C4-2B (cell line): ENCODE measurements around the gene BLVRB.

ENCODE experiments used
- H3K27ac ChIP-seq: fragments of 450-650 bp; 2 replicates; pipeline ENCODE4 v1.5.1; 2017
- ZFX ChIP-seq: fragments of 450-650 bp; IDR thresholded peaks from 2 replicates; pipeline ENCODE4 v1.6.1; 2017
- TF ChIP-seq, protein P1 (sequence below): fragments of 450-650 bp; conservative IDR thresholded peaks from 2 replicates; pipeline ENCODE4 v1.5.1; 2017; ENCODE audit warnings: mild to moderate bottlenecking

Gene BLVRB

GRCh38 chr19:40474737-40475136 is 9.2 kb upstream of the BLVRB start:
- no peak for TF ChIP-seq ZFX
- TF ChIP-seq, protein P1, sequence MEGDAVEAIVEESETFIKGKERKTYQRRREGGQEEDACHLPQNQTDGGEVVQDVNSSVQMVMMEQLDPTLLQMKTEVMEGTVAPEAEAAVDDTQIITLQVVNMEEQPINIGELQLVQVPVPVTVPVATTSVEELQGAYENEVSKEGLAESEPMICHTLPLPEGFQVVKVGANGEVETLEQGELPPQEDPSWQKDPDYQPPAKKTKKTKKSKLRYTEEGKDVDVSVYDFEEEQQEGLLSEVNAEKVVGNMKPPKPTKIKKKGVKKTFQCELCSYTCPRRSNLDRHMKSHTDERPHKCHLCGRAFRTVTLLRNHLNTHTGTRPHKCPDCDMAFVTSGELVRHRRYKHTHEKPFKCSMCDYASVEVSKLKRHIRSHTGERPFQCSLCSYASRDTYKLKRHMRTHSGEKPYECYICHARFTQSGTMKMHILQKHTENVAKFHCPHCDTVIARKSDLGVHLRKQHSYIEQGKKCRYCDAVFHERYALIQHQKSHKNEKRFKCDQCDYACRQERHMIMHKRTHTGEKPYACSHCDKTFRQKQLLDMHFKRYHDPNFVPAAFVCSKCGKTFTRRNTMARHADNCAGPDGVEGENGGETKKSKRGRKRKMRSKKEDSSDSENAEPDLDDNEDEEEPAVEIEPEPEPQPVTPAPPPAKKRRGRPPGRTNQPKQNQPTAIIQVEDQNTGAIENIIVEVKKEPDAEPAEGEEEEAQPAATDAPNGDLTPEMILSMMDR: no peak
- H3K27ac ChIP-seq: no peak overlapping the region

- TF ChIP-seq, protein P1: no peak
- TF ChIP-seq ZFX: no peak
- H3K27ac ChIP-seq: no peak overlapping the region
These were observed 7.0 kb upstream of the BLVRB start for GRCh38 chr19:40472516-40472915.

DNA sequence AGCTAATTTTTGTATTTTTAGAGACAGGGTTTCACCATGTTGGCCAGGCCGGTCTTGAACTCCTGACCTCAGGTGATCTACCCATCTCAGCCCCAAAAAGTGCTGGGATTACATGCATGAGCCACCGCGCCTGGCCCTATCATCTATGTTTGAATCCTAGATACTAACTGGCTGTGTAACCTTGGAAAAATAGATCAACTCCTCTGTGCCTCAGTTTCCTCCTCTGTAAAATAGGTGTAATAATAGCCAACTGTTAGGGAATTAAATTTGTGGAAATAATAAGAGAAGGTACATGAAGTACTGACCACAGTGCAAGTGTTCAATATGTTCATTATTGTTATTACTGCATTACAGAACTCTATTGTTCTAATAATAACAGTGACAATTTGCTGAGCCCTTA is 5.6 kb upstream of the BLVRB start:
- no peak for TF ChIP-seq ZFX
- TF ChIP-seq, protein P1: no peak
- H3K27ac ChIP-seq: no peak overlapping the region

GRCh38 chr19:40469011-40469410 is 3.5 kb upstream of the BLVRB start:
- TF ChIP-seq, protein P1: no peak
- TF ChIP-seq ZFX: no peak
- H3K27ac ChIP-seq: no peak overlapping the region

GRCh38 chr19:40466985-40467734 is 1.6 kb upstream of the BLVRB start, which contains the start of gene SPTBN4:
Gene SPTBN4, plus strand, starts transcription at chr19:40467001. Its CDS starts 5,621 bp downstream, at chr19:40472622.
- peak within 1 kb of the TSS; percentile 90 for H3K27ac ChIP-seq

DNA sequence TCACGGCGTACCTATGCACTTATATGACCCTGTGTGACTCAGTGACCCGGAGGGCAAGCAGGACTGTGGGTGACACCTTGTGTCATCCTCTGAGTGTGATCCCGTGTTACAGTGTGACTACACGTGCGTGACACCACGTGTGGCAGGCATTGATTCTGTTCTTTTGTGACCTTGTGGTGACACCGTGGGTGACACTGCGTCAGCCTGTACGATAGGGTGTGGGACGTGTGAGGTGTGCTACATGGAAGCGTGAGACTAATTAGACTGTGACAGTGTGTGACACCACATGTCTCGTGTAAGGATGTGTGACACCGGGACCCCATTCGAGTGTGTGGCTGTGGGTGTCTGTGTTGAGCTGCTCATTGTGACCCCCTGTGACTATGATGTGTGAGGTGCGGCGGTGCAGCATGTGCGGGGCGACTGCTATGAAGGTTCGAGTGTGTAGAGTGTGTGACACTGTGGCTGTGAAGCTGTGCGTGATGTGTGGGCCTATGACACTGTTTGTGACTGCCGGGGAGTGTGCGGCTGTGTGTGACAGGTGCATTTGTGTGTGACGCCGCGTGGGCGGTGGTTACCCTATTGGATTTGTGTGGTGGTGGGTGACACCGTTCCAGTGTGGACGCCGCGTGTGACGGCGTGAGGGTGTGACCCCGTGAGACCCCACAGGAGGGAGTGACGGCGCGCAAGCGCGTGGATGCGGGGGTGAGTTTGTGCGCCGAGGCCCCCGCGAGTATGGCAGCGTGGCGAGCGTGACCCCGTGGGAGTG is 857 bp upstream of the BLVRB start:
- peak overlapping the region; percentile 90 for H3K27ac ChIP-seq
- TF ChIP-seq, protein P1: no peak
- TF ChIP-seq ZFX: no peak

More at GRCh38 chr19:40466985-40467734, 1.6 kb upstream of the BLVRB start, which contains the start of gene SPTBN4:
- no peak for TF ChIP-seq ZFX
- TF ChIP-seq, protein P1: no peak

DNA sequence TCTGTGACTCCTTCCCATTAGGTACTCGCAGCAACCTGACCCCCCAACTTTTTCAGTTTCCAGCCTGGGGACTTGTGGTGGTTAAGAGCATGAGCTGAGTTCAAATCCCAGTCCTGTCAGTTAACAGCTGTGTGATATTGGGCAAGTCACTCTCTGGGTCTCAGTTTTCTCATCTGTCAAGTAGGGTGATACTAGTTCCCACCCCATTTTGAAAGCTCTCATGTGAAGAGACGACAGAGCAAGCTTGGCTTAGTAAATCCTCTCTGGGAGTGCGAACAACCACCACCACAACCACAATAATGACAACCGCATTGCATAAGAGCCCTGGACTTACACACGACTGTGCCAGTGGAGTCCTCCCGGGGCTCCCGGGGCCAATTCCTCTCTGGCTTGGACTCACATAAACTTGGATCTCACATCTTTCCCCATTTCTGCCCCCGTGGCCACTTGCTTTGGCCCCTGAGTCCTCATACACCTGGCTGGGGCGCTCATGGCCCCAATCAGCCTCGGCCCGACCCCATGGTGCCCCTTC is 454 bp downstream of the BLVRB start:
- H3K27ac ChIP-seq: peak overlapping the region; percentile 90
- TF ChIP-seq ZFX: 0 out of 2 replicates have a peak, but pooled peaks have one; percentile 31
- TF ChIP-seq, protein P1: no peak
